IMR-90 (cell line): ENCODE data around the gene DGAT2. TPM values are rescaled to one million over a fixed set of nuclear protein-coding genes. Genes with fewer than 3 reads are reported as not detected.
"Not testable (repeated sequence)": the region's sequence is repeated elsewhere in the genome, so short reads cannot be mapped to it uniquely, and the experiment has no call there.

Experiments used
- ATAC-seq: fragments of 200-7000 bp; cut with Tn5 transposase; 2 replicates; pipeline ENCODE4 v1.9.1; 2020; ENCODE audit warnings: low read depth, mild to moderate bottlenecking, moderate library complexity
- BruUV-seq: library from RNA; stranded (reverse); fragments of 400-500 nt; replicated peaks from 2 replicates; lab custom pipeline; 2021; lab: Mats Ljungman, UMichigan
- CTCF ChIA-PET: fragments of 300-600 bp; formaldehyde crosslinking; extraction: SDS; loops from one replicate; lab custom pipeline; 2021; ENCODE audit warnings: antibody characterized with exemption; lab: Yijun Ruan, JAX
- POLR2A ChIA-PET: fragments of 300-600 bp; sonication (Branson Sonifier 250); formaldehyde crosslinking; loops from one replicate; lab custom pipeline; 2022; ENCODE audit warnings: antibody characterized with exemption; ENCODE audit not compliant: unreplicated experiment; lab: Charles Lee
- DNase-seq: peaks from one replicate; pipeline ENCODE4 v3.0.0; 2013
- H2AFZ ChIP-seq: replicated peaks from 2 replicates; pipeline ENCODE3; 2013; ENCODE audit warnings: low read length, mild to moderate bottlenecking; ENCODE audit not compliant: poor library complexity
- H2AK5ac ChIP-seq: 2 replicates; pipeline ENCODE4 v1.6.1; 2013; ENCODE audit warnings: low read depth, low read length, inconsistent platforms
- H2AK9ac ChIP-seq: replicated peaks from 2 replicates; pipeline ENCODE3; 2013; ENCODE audit warnings: mild to moderate bottlenecking, low read depth, low read length, moderate library complexity; ENCODE audit not compliant: poor library complexity
- H2BK120ac ChIP-seq: 2 replicates; pipeline ENCODE4 v1.6.1; 2013; ENCODE audit warnings: low read depth, low read length, inconsistent platforms
- H2BK15ac ChIP-seq: 3 replicates; pipeline ENCODE4 v1.6.1; 2013; ENCODE audit warnings: low read depth, low read length, inconsistent platforms
- H2BK20ac ChIP-seq: 2 replicates; pipeline ENCODE4 v1.6.1; 2013; ENCODE audit warnings: low read depth, mild to moderate bottlenecking, inconsistent platforms, low read length, moderate library complexity
- H2BK5ac ChIP-seq: 2 replicates; pipeline ENCODE4 v1.6.1; 2013; ENCODE audit warnings: mild to moderate bottlenecking, low read depth, low read length, inconsistent platforms; ENCODE audit not compliant: poor library complexity, severe bottlenecking
- H3K14ac ChIP-seq: replicated peaks from 2 replicates; pipeline ENCODE4 v1.6.1; 2013; ENCODE audit warnings: low read depth, low read length, inconsistent platforms
- H3K18ac ChIP-seq: 2 replicates; pipeline ENCODE4 v1.6.1; 2013; ENCODE audit warnings: low read depth, low read length, control low read depth
- H3K23ac ChIP-seq: 2 replicates; pipeline ENCODE4 v1.6.1; 2013; ENCODE audit warnings: low read depth, low read length, inconsistent platforms
- H3K27ac ChIP-seq: 2 replicates; pipeline ENCODE4 v1.5.1; 2013; ENCODE audit warnings: mild to moderate bottlenecking, control low read depth, low read length; ENCODE audit not compliant: insufficient read depth
- H3K27me3 ChIP-seq: 2 replicates; pipeline ENCODE4 v1.6.1; 2013; ENCODE audit warnings: low read length; ENCODE audit not compliant: control insufficient read depth, insufficient read depth
- H3K36me3 ChIP-seq: 2 replicates; pipeline ENCODE4 v1.6.1; 2013; ENCODE audit warnings: low read length, mixed read lengths; ENCODE audit not compliant: control insufficient read depth, insufficient read depth
- H3K4ac ChIP-seq: 2 replicates; pipeline ENCODE4 v1.6.1; 2013; ENCODE audit warnings: low read depth, low read length, inconsistent platforms
- H3K4me1 ChIP-seq: 2 replicates; pipeline ENCODE4 v1.6.1; 2013; ENCODE audit warnings: low read length, mixed read lengths; ENCODE audit not compliant: control insufficient read depth, insufficient read depth
- H3K4me2 ChIP-seq: 2 replicates; pipeline ENCODE4 v1.6.1; 2013; ENCODE audit warnings: low read depth, mild to moderate bottlenecking, control low read depth, low read length, moderate library complexity
- H3K4me3 ChIP-seq: 2 replicates; pipeline ENCODE4 v1.5.1; 2013; ENCODE audit warnings: low read depth, mild to moderate bottlenecking, control low read depth, low read length, moderate library complexity; ENCODE audit not compliant: insufficient read depth
- H3K56ac ChIP-seq: 2 replicates; pipeline ENCODE4 v1.6.1; 2013; ENCODE audit warnings: low read length, inconsistent platforms; ENCODE audit not compliant: insufficient read depth; ENCODE audit errors: extremely low read depth
- H3K79me1 ChIP-seq, 2 experiments: 2 replicates each; pipeline ENCODE4 v1.6.1; 2013; ENCODE audit warnings: low read length in 2 of 2, inconsistent platforms in 1 of 2, low read depth in 1 of 2
- H3K9ac ChIP-seq: 2 replicates; pipeline ENCODE4 v1.6.1; 2013; ENCODE audit warnings: low read depth, low read length, control low read depth
- H3K9me1 ChIP-seq: 2 replicates; pipeline ENCODE4 v1.6.1; 2013; ENCODE audit warnings: low read length, inconsistent platforms; ENCODE audit not compliant: insufficient read depth
- H3K9me3 ChIP-seq: 2 replicates; pipeline ENCODE4 v1.6.1; 2013; ENCODE audit warnings: low read length; ENCODE audit not compliant: control insufficient read depth, insufficient read depth
- H4K20me1 ChIP-seq: 2 replicates; pipeline ENCODE4 v1.6.1; 2013; ENCODE audit warnings: low read length, inconsistent platforms; ENCODE audit not compliant: insufficient read depth
- H4K5ac ChIP-seq: 2 replicates; pipeline ENCODE4 v1.6.1; 2013; ENCODE audit warnings: mild to moderate bottlenecking, low read depth, low read length, control low read depth
- H4K8ac ChIP-seq, 2 experiments: 2 replicates each; pipeline ENCODE4 v1.6.1; 2013; ENCODE audit warnings: low read depth in 2 of 2, low read length in 2 of 2, control low read depth in 1 of 2, inconsistent platforms in 1 of 2
- H4K91ac ChIP-seq: 2 replicates; pipeline ENCODE4 v1.6.1; 2013; ENCODE audit warnings: low read depth, low read length, inconsistent platforms; ENCODE audit not compliant: insufficient read depth
- dilution Hi-C: fragments of 300-500 bp; cut with HindIII; formaldehyde crosslinking; loops from one replicate; pipeline ENCODE4 v1.14.3; 2018; ENCODE audit warnings: low sequenced_read_pairs; ENCODE audit not compliant: unreplicated experiment
- in situ Hi-C: fragments of 300-500 bp; cut with MboI; formaldehyde crosslinking; loops from 3 replicates; pipeline ENCODE4 v1.14.3; 2019; ENCODE audit warnings: low sequenced_read_pairs, inconsistent platforms, mixed read lengths
- intact Hi-C: fragments of 100-400 bp; cut with micrococcal nuclease; formaldehyde crosslinking; loops from 2 replicates; pipeline ENCODE4 v1.10.0; 2022
- polyA plus RNA-seq, 3 experiments: library from polyadenylated mRNA; depleted of rRNA; stranded (reverse); fragments of >200 nt; gene quantifications; 2 replicates each; pipeline ENCODE4 v1.2.3, GENCODE V29; 2012; ENCODE audit warnings: low replicate concordance in 1 of 3
- total RNA-seq: library from RNA; depleted of rRNA; stranded (reverse); fragments of >200 nt; gene quantifications from 2 replicates; pipeline ENCODE4 v1.2.3, GENCODE V29; 2012

The DGAT2 gene
- total and polyA plus RNA-seq, 2 of the 4 experiments (the other 2 are of a cell fraction): 2.3 to 2.4 TPM

DNA sequence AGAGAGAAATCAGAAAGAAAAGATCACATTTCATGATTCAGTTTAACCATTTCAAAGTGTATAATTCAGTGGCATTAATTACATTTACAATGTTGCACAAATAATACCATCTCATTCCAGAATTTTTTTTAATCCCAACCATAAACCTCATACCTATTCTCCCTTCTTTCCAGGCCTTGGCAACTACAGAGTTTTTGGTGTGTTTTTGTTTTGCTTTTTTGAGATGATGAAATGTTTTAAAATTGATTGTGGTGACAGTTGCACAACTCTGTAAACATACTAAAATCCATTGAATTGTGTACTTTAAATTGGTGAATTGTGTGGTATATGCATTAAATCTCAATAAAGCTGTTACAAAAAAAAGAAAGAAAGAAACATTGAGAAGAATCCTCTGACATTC, 13.6 kb upstream of the DGAT2 start:
- H4K8ac ChIP-seq, DNase-seq, H4K91ac ChIP-seq, H4K5ac ChIP-seq, H4K20me1 ChIP-seq, H2BK120ac ChIP-seq, CTCF ChIA-PET, H2AK5ac ChIP-seq, H3K36me3 ChIP-seq, H3K27ac ChIP-seq, ATAC-seq, H3K9me1 ChIP-seq, in situ Hi-C loops, POLR2A ChIA-PET, H3K14ac ChIP-seq, H3K4me3 ChIP-seq, BruUV-seq, dilution Hi-C loops, H2BK5ac ChIP-seq, H2BK20ac ChIP-seq, intact Hi-C loops, H3K79me1 ChIP-seq, H3K4me2 ChIP-seq, H2AFZ ChIP-seq, H3K27me3 ChIP-seq, H2AK9ac ChIP-seq, H3K4me1 ChIP-seq, H3K9me3 ChIP-seq, H3K9ac ChIP-seq, H2BK15ac ChIP-seq, H3K18ac ChIP-seq, H3K4ac ChIP-seq, H3K23ac ChIP-seq, H3K56ac ChIP-seq: not testable (repeated sequence)
